HG03108 (cell line): ENCODE data around the gene ERBB4.

Experiments used
- ATAC-seq: cut with Tn5 transposase; IDR thresholded peaks from one replicate; pipeline ENCODE4 v1.9.1; 2021; ENCODE audit warnings: moderate library complexity; ENCODE audit not compliant: unreplicated experiment

The ERBB4 gene

GRCh38 chr2:211513446-211513845 lies 1025.2 kb downstream of the ERBB4 start:
- ATAC-seq = no peak

DNA sequence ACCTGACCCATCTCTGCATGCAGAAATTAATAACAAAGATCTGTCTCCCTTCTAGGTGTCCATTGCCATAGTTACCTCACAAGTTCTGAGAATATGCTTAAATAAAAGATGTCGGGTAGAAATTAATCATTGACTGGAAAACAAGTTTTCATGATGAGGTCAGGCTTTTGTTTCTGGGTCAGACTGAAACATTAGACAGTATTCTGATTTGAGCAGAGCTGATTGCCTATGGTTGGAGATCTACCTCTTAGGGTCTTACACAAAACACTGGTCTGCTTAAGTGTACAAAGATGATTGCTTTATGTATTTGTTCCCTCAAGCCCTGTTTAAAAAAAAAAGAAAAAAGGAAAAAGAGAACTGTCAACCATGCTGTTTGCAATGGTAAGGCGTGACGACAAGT lies 1025.8 kb downstream of the ERBB4 start:
- ATAC-seq = no peak

DNA sequence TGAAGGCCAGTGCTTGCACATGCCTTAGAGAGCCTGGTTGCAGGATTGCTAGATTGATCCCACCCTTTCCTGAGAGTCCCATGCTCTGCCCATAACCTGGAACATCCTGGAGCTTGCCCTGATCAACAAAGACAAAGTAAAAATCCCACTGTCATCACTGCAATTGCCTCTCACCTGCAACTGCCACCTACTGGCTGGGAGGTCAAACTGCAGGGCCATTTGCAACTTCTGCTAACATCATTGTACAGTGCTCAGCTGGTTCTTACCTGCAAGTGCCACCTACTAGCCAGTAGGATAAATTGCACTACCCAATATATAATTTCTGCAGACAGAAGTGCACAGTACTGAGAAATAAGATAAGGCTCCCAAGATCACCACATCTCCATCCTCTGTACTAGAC lies 1034.7 kb downstream of the ERBB4 start:
- ATAC-seq = no peak

- ATAC-seq = no peak
Measured at GRCh38 chr2:211503198-211503597, 1035.4 kb downstream of the ERBB4 start.

GRCh38 chr2:211498551-211499205 lies 1039.9 kb downstream of the ERBB4 start:
- ATAC-seq = no peak

DNA sequence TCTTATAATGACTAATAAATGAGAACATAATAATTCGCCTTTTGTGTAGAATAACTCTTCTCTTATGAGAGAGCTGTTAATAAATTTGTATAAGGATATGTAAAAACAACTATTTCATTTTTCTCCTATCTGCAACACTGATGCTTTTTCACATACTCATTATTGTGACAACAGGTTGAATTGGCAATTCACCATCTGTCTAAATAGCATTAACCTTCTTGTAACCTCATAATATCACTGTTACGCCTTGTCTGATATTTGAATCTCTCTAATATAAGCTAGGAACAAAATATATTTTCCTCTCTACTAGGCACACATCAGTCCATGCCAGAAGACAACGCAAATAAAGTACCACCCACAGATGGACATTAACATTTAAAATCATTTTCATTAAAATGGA lies 1043.3 kb downstream of the ERBB4 start:
- no peak for ATAC-seq

- no peak for ATAC-seq
Measured at GRCh38 chr2:211494536-211494935, 1044.1 kb downstream of the ERBB4 start.

GRCh38 chr2:211494085-211494484 lies 1044.5 kb downstream of the ERBB4 start:
- ATAC-seq = no peak

DNA sequence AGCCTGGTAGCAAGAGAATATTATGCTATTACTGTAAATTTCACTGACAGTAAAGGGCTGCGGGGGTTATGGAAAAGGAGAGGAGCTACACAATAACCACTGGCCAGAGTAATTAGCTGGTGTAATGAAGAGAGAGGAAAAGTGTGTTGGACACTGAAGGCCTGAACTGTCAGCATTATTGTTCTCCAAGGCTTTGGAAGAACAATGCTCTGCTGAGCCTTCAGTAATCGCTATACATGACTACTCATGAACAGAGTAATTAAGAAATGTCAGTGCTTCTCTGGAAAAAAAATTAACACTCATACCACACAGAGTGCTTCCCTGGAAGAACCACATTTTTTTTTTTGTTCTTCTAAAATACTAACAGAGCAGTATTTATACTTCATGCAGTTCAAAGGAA lies 1050.9 kb downstream of the ERBB4 start:
- no peak for ATAC-seq

DNA sequence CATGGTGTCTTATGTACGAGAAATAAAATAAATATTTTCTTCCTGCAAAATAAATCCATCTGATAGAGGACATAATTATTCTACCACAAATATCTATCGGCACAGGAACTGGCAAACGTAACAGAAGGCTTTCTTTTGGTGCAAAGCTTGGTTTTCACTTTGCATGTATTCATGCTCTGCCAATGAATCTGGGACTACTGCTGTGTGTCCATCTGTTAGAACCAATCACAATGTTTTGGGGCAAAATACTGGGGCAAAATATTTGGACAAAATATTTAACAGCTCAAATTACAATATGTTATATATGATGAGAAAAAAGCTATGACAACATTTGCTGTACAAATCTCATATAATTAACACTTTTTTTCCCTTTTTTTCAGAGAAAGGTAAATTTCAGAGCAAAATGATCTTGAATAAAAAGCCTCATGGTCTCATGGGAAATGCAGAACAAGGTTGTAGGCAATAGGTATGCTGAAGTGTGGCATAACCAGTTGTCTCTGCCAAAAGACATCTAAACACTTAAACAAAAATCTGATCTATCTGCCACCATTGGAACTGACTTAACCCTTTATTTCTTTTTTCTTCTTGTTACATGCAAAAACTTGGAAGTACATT lies 1059.0 kb downstream of the ERBB4 start:
- no peak for ATAC-seq

DNA sequence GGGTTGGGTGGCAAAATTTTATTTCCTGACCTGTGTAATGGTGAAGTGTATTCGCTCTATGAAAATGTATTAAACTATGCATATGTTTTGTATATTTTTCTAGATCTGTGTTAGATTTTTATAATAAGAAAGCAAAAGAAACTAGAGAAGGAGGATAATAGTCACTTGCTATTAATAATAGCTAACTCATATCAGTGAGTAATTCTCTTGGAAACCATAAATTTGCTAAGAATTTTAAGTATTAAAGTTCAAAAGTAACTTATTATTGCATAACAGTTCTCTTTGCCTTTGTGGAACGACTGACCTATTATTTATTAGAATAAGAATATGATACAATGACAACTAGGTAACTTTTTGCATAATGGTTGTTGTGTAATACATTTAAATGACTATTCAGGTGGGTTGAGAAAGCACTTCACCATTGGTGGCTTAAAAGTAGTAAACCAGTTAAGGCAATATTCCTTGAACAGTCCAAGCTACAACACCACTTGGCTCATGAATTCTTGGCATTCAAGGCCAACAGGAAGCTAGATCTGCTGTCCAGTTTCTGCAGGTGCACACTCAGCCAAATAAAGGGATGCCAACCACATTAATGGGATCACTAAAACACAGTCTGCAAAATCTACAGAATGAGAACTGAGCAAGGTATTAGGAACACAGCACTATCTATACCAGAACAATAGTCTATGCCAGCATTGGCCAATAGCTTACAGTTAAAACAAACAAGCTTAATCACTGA lies 1060.9 kb downstream of the ERBB4 start:
- no peak for ATAC-seq

DNA sequence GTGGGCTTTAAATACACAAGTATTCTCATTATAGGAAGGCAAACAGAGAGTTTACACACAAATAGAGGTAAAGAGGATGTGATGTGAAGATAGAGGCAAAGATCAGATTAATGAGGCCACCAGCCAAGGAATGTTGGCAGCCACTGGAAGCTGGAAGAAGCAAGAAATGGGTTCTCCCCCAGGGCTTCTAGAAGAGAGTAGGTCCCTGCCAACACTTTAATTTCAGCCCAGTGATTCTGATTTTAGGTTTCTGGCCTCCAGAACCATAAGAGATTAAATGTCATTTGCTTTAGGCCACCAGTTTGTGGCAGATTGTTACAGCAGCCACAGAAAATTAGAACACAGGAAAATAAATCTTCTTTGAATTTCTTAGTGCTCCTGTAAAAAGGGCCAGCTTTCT lies 1065.5 kb downstream of the ERBB4 start:
- ATAC-seq = no peak

- no peak for ATAC-seq
Measured at GRCh38 chr2:211469664-211470059, 1068.9 kb downstream of the ERBB4 start.

DNA sequence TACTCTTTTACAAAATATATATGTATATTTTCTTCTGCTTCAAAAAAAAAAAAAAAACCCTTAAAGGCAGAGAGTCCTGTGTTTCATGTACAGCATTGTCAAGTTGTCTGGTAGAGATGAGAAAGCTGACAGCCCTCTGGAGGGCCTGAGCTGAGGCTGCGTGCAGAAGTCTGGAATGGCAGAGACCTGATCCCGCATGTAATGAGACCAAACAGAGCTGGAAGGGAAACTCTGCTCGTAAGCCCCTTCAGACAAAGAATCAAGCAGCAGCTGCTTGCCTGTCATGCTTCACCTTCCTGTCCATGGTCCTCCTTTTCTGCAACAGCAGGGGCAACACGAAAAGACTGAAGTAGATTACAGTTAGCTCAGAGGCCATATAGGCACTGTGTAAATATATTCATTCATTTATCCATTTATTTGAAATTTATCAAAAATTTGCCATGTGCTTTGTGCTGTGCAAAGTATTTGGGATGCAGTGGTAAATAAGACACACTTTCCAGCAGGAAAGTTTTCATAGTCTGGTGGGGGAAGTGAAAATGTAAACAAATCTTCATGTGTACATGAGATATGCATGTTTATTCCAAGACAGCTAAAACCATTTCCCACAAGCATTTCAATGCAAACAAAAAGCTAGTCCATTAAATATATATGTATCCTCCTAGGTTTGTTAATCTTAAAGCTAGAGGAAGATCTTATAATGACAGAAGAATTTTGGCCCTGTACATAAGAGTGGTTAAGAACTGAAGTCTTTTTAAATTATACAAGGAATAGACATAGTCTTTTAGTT lies 1069.5 kb downstream of the ERBB4 start:
- no peak for ATAC-seq

GRCh38 chr2:211468217-211468616 lies 1070.4 kb downstream of the ERBB4 start:
- ATAC-seq = no peak

DNA sequence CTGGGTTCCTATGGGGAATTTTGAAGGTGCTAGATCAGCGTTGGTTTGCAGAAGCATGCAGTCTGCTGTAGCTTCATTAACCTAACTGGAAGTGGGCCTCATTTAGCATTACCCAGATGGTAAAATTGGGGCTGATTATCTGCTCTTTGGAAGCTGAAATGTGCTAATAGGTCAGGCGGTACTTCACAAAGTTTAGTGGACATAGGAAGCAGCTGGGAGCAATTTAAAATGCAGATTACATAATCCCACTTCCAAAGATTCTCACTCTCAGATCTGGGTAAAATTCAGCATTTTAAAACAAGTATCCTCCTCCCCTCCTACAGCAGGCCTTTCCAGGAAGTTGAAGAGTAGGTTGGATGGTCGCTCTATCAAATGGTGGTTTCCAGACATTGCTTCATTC lies 1075.2 kb downstream of the ERBB4 start:
- ATAC-seq = no peak

- ATAC-seq = no peak
Measured at GRCh38 chr2:211458974-211459373, 1079.6 kb downstream of the ERBB4 start.

- ATAC-seq = no peak
Measured at GRCh38 chr2:211457325-211457724, 1081.3 kb downstream of the ERBB4 start.

- peak; percentile 80 for ATAC-seq
Measured at GRCh38 chr2:211455216-211455841, 1083.3 kb downstream of the ERBB4 start.

GRCh38 chr2:211454679-211455078 lies 1083.9 kb downstream of the ERBB4 start:
- ATAC-seq = no peak

GRCh38 chr2:211453311-211453887 lies 1085.2 kb downstream of the ERBB4 start:
- ATAC-seq = no peak
